A172 (cell line): Measurements from ENCODE around the gene MANBA. TPM values are rescaled to one million over a fixed set of nuclear protein-coding genes. Genes with fewer than 3 reads are reported as not detected.
A peak's percentile ranks its signal among the peaks of the same experiment; 100 is the strongest.

Experiments used
- DNase-seq: peaks from one replicate; pipeline ENCODE4 v3.0.0-alpha.2; 2015; ENCODE audit warnings: low spot score
- total RNA-seq: library from RNA; depleted of rRNA; stranded (reverse); fragments of >200 nt; shearing (Covaris generic); gene quantifications from 2 replicates; pipeline ENCODE4 v1.2.3, GENCODE V29; 2014

The MANBA gene
- total RNA-seq, 1 experiment from 2014 or later, result 32.8 TPM

- DNase-seq, result no peak
These were observed 82.7 kb downstream of the MANBA start for GRCh38 chr4:102678107-102678506.

- DNase-seq, result peak; percentile 6
These were observed 85.6 kb downstream of the MANBA start for GRCh38 chr4:102675141-102675540.

DNA sequence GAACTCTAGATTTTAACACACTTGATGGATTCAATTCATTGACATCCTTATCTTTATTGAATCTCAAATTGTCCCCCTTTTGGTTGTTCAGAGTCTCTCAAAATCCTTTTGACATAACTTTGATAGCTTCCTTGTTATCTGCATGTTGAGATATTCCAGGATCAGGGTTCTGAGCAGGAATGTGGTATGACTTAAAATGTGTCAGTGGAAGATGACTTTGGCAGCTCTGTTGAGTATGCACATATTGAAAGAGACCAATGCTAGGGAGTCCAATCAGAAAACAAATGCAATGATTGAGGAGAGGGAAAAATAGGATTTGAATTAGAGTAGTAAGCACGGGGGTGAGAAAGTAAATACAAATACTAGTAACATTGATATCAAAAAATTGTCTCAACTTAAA is 93.8 kb downstream of the MANBA start:
- no peak for DNase-seq

- DNase-seq, result no peak
These were observed 95.2 kb downstream of the MANBA start for GRCh38 chr4:102665527-102665926.

- DNase-seq, result peak; percentile 88
These were observed 97.7 kb downstream of the MANBA start for GRCh38 chr4:102663073-102663472.

DNA sequence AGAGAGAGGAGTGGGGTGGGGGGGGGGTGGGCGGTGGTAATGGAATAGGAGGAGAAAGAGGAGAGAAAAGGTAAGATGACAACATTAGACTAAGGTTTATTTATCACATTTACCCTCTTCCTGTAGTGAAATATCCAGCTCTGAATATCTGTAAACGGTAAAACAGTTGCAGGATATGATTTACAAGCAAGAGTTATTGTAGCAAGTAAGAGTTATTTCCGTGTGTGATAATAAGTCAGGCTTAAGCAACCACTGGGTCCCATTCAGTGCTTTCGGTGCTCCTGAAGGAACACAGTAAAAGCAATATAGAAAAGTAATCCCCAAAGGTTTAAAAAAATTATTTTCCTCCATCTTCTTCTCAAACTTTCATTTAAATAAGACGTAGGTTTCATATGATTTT is 103.6 kb downstream of the MANBA start:
- DNase-seq, result no peak

GRCh38 chr4:102647117-102647516 is 113.7 kb downstream of the MANBA start:
- no peak for DNase-seq

DNA sequence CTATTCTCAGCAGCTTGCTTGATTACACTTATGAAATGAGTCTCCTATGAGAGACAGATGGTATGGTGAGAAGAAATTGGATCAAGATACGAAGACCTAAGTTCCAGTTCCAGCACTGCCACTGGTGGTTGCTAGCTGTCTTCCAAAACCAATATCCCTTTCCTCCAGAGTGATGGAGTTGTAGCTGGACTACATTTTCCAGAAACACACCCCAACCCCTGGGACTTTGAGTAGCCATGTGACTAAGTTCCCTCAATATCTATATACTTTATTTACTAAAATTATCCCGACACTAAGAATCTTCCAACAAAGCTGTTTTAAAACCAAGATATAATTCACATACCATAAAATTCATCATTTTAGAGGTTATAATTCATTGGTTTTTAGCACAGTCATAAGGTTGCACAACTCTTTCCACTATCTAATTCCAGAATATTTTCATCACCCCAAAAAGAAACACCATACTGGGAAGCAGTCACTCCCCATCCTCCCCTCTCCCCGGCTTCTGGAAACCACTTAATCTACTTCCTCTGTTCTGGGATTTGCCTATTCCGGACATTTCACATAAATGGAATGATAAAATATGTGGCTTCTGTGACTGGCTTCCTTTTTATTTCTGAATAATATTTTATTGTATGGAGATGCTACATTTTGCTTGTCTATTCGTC is 118.0 kb downstream of the MANBA start:
- DNase-seq, result peak; percentile 24

- no peak for DNase-seq
These were observed 119.0 kb downstream of the MANBA start for GRCh38 chr4:102641793-102642192.

GRCh38 chr4:102640669-102641068 is 120.1 kb downstream of the MANBA start:
- peak; percentile 54 for DNase-seq

DNA sequence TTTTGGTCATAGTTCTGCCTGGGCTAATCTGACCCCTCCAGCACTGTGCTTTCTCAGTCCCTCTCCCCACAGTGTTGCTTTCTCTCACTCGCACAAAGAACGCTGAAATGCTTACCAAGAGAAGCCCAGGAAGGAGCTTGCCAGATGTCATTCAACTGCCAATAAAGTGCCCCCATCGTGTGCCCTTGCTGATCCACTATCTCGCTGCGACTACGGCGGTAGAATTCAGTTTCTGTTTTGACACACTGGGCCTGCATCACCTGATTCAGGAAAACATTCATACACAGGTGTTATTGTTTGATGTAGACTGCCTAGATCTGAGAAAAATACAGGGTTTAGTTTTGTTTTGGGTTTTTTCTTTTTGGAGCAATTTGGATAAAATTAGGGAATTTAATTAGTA is 121.2 kb downstream of the MANBA start:
- DNase-seq, result no peak

DNA sequence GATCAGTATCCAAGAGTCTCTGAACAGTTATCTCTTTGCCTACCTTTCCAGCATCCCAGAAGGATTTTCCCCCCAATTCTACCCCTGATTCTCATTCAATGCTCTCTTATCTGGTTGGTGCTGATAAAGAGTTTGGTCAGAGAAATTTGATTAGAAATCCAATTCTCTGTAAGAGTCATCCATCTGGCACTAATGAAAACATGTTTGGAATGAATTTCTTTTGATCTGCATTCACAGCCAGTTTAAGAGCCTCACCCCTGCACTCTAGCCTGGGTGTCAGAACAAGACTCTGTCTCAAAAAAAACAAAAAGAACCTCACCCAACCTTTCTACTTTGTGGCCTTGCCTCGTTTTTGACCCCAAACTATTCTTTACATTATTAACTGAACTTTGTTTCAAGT is 122.1 kb downstream of the MANBA start:
- DNase-seq, result no peak

DNA sequence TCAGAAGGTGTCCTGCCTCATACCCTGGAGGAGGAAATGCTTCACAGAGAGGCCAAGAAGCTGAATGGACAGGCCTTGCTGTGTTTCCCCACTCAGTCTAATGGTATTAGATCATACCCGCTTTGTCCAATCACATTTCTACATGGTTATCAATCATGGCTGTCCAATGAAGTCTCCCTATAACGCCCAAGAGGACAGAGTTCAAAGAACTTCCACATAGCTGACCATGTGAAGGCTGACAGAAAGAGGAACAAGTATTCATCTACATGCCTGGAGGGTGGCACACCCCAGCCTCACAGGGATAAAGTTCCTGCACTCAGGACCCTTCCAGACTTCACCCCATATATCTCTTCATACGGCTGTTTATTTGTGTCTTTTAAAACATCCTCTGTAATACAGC is 123.4 kb downstream of the MANBA start:
- DNase-seq, result no peak

- DNase-seq, result no peak
These were observed 127.7 kb downstream of the MANBA start for GRCh38 chr4:102633100-102633499.

DNA sequence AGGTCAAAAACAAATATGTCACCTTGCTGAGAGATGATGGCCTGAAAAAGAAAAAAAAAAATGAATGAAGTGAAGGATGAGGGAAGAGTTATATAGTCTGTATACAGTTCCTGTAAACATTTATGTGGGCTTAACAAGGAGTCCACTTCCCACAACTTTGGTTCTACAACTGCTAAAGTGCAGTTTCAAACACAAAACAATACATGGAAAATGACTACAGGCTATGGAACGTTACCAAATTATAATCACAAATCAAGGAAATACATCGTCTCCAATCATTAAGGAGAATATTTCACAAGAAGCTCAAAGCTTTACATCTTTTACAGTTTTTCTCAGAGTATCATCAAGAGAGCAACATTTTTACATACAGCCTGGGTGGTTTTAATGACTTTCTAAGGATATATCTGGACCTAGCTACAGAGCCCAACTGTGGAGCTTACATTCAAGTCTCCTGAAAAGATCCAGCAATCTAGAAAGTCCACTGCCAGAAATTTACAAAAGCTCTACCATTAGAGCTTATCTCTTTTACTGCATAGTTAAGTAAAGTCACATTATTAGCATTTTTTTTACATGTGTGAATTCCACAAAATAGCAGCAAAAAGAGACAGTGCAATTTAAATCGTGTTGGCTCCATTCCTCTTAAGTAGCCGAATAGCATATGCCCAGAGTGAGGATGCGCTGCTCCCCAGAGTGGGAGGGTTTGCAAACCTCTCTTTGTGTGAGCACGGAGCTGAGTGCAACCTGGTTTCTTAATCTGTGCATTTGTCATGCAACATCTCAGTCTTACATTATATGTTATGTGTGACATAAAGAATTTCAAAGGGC is 128.3 kb downstream of the MANBA start:
- DNase-seq, result no peak

- DNase-seq, result no peak
These were observed 129.2 kb downstream of the MANBA start for GRCh38 chr4:102631616-102632015.

DNA sequence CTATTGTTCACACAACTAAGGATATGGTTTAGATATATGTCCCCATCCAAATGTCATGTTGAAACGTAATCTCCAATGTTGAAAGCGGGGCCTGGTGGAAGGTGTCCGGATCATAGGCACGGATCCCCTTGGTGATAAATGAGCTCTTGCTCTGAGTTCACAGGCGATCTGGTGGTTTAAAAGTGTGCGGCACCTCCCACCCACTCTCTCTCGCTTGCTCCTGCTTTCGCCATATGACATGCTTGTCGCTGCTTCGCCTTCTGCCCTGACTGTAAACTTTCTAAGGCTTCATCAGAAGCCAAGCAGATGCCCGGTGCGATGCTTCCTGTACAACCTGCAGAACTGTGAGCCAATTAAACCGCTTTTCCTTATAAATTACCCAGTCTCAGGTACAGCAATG is 131.1 kb downstream of the MANBA start:
- DNase-seq, result no peak

GRCh38 chr4:102627831-102628523 is 132.8 kb downstream of the MANBA start:
- DNase-seq, result peak; percentile 75

DNA sequence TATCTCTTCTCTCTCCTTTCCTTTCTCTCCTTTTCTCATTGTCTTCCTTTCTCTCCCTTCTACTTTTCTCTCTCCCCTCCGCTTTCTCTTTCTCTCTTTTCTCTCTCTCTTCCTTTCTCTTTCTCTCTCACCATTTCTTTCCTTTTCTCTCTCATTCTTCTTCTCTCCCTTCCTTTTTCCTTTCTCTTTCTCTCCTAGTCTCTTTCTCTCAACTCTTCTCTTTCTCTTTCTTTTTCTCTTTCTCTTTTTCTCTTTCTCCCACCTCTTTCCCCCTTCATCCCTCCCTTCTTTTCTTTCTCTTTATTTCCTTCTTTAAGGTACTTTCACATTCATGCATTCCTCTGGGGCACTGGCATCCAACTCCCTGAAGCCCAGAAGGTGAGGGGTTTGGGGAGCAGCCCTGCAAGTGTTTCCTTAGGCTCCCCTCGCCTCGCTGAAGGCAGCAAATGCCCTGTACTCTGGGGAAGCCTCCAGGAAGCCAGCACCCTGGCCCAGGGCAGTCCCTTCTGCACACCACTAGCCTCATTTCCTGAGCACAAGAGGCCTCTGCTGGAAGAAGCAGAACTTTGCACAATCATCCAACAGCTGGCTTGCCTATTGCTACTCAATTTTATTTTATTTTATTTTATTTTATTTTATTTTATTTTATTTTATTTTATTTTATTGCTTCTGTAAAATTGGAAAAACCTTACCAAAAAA is 135.4 kb downstream of the MANBA start:
- DNase-seq, result no peak

DNA sequence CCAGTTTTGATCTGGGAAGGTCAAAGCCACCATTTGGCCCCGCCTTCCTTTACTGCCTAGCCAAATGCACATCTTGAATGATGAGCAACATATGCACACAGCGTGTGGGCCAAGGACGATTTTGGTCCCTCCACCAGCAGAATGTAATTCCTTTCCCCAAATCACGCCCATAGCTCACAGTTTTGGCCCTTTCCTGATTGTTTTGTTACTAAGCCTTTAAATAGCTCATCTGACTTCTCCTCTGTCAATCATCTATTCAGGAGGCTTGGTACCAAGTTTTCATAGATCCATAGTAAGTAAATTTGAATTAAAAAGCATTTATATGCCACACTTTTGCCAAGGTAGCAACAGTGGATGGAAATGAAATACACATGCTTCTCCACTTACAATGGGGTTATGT is 136.3 kb downstream of the MANBA start:
- DNase-seq, result no peak

DNA sequence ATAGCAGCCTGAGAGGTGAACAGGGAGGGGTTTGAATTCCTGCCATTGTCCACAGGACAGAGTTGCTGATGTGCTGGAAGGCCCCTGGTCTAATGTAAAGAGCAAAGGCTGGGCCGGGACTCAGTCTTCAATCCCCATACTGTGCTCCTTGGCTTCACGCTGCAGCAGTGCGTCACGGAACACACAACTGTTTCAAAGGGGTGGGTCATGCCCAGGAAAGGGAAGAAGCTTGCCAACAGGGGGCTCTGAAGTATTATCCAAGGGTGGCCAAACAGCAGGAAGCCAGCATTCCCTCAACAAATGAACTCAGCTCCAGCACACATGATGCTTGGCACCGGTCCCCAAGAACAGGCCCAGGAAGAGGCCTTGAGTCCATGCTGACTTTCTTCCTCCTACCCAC is 137.1 kb downstream of the MANBA start:
- peak; percentile 74 for DNase-seq
